ENCODE results near the gene MBNL3.

Gene MBNL3

GRCh38 chrX:132428896-132429295 lies 59.9 kb downstream of the MBNL3 start:
- DNase-seq, result no peak
- Histone ChIP-seq H3K4me3 (ENCODE audit: low read depth, low read length) (no peak overlapping the region), H3K27me3 (replicated peaks) (no peaks in the 10 kb centered on the region), H3K27ac (no peak overlapping the region), H3K36me3 (replicated peaks) (no peaks in the 10 kb centered on the region)
- TF ChIP-seq CTCF (IDR thresholded peaks at IDR 0.05; ENCODE audit: low read depth, low read length, missing control alignments), result no peak
- in situ Hi-C loops (cut with HindIII; ENCODE audit: low pct_ligation_motif_present, low sequenced_read_pairs), result no loop called here

DNA sequence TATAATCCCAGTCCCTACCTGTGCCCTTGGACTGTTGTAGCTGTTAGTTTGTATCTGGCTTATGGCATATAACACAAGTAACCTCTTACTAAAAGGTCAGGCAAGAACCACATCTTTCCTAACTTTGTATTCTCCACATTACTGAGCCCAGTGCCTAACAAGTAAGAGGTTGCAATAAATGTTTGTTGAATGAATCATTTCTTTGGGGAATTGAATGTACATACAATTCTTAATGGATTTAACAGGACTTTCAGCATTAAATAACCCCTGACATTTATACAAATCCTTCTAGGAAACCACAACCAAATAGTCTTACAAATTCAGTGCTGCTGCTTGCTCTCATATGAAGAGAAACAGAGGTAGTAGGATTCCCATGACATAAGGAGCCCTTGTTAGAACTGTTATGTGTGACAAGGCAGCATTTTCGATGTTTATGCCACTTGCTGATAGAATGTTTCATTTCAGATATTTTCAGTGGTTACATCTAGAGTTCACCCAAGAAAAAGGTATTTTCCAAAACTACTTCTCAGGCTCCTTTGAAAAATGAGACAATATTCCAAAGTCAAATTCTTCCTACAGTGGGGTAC lies 62.0 kb downstream of the MBNL3 start:
- DNase-seq, result no peak
- TF ChIP-seq CTCF (IDR thresholded peaks at IDR 0.05; ENCODE audit: low read depth, low read length, missing control alignments), result no peak
- no peaks in the 10 kb centered on the region for H3K36me3 ChIP-seq (replicated peaks)
- no peak overlapping the region for H3K4me3 ChIP-seq (ENCODE audit: low read depth, low read length)
- H3K27me3 ChIP-seq (replicated peaks), result no peaks in the 10 kb centered on the region
- no peak overlapping the region for H3K27ac ChIP-seq
- in situ Hi-C loops (cut with HindIII; ENCODE audit: low pct_ligation_motif_present, low sequenced_read_pairs), result no loop called here

DNA sequence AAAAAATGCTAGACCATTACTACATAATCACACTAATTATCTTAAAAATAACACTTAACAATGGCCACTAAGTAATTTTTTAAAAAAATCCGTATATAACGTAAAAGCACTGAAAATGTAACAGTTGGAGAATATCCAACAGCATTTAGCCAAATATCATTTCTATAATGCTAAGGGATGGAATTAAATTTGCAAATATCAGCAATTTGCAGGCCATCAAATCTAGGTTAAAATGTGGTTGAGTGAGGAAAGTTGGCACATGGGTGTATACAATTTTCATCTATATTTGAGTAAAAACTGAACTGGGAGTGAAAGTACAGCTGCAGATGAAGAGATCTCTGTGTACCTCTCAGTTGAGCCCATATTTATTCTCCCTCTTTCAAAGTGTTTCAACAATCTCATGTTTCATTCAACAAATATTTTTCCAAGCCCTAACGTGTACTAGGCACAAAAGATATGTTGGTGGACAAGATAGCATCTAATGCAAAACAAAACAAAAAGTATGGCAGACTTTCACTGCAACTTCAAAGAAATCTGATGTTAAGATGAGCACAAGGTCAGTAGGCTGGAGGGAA lies 63.0 kb downstream of the MBNL3 start:
- Histone ChIP-seq H3K27me3 (replicated peaks) (no peaks in the 10 kb centered on the region), H3K27ac (no peak overlapping the region), H3K4me3 (ENCODE audit: low read depth, low read length) (no peak overlapping the region), H3K36me3 (replicated peaks) (no peaks in the 10 kb centered on the region)
- in situ Hi-C loops (cut with HindIII; ENCODE audit: low pct_ligation_motif_present, low sequenced_read_pairs), result no loop called here
- DNase-seq, result no peak
- no peak for TF ChIP-seq CTCF (IDR thresholded peaks at IDR 0.05; ENCODE audit: low read depth, low read length, missing control alignments)

DNA sequence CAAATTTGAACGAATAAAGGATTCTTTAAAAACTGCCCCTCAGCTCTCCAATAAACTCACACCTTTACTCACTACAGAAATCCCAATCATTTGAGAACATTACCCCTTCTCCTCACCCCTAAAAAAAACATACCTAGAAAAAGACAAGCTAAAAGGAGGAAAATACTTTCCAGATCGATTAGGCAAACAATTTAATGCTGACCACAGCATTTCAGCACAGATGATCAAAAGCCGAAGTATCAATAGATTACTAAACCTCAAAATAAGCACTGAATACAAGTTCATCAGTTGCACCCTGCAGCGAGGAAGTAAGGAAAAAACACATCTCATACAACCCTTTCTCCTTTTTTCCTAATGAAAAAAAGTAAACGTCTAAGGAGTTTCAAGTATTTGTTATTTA lies 65.5 kb downstream of the MBNL3 start:
- in situ Hi-C loops (cut with HindIII; ENCODE audit: low pct_ligation_motif_present, low sequenced_read_pairs), result no loop called here
- Histone ChIP-seq H3K27me3 (replicated peaks) (no peaks in the 10 kb centered on the region), H3K27ac (no peak overlapping the region)

GRCh38 chrX:132415012-132415411 lies 73.8 kb downstream of the MBNL3 start:
- DNase-seq, result no peak
- in situ Hi-C loops (cut with HindIII; ENCODE audit: low pct_ligation_motif_present, low sequenced_read_pairs), result no loop called here
- Histone ChIP-seq H3K27ac (no peak overlapping the region), H3K36me3 (replicated peaks) (no peaks in the 10 kb centered on the region), H3K27me3 (replicated peaks) (no peaks in the 10 kb centered on the region), H3K4me3 (ENCODE audit: low read depth, low read length) (no peak overlapping the region)
- TF ChIP-seq CTCF (IDR thresholded peaks at IDR 0.05; ENCODE audit: low read depth, low read length, missing control alignments), result no peak

More for the DNA sequence above, 65.5 kb downstream of the MBNL3 start:
- DNase-seq, result no peak
- no peak for TF ChIP-seq CTCF (IDR thresholded peaks at IDR 0.05; ENCODE audit: low read depth, low read length, missing control alignments)
- H3K4me3 ChIP-seq (ENCODE audit: low read depth, low read length), result no peak overlapping the region
- H3K36me3 ChIP-seq (replicated peaks), result no peaks in the 10 kb centered on the region

GRCh38 chrX:132414404-132414803 lies 74.4 kb downstream of the MBNL3 start:
- no peak for DNase-seq
- in situ Hi-C loops (cut with HindIII; ENCODE audit: low pct_ligation_motif_present, low sequenced_read_pairs), result no loop called here
- H3K27ac ChIP-seq, result no peak overlapping the region
- no peaks in the 10 kb centered on the region for H3K27me3 ChIP-seq (replicated peaks)
- no peaks in the 10 kb centered on the region for H3K36me3 ChIP-seq (replicated peaks)
- H3K4me3 ChIP-seq (ENCODE audit: low read depth, low read length), result no peak overlapping the region
- TF ChIP-seq CTCF (IDR thresholded peaks at IDR 0.05; ENCODE audit: low read depth, low read length, missing control alignments), result no peak

All from brain microvascular endothelial cell (primary cell).